ENCODE measurements around the gene MDH2.
"Not testable (repeated sequence)": the region's sequence is repeated elsewhere in the genome, so short reads cannot be mapped to it uniquely, and the experiment has no call there.

Gene MDH2

GRCh38 chr7:76047811-76048667 lies at the start of gene MDH2, which contains the start of gene STYXL1:
Gene MDH2 (plus strand): TSS chr7:76048106. CDS start chr7:76048161, 55 bp downstream.
Gene STYXL1 (minus strand): TSS chr7:76048000. CDS start chr7:76030523, 17,477 bp downstream.
- DNase-seq, result peak; percentile 79

- no peak for DNase-seq
These were observed 47.3 kb upstream of the MDH2 start for GRCh38 chr7:76000566-76000965.

- no peak for DNase-seq
These were observed 45.8 kb upstream of the MDH2 start for GRCh38 chr7:76002139-76002538.

GRCh38 chr7:76002822-76003221 lies 45.1 kb upstream of the MDH2 start:
- DNase-seq, result no peak

- DNase-seq, result no peak
These were observed 44.6 kb upstream of the MDH2 start for GRCh38 chr7:76003351-76003750.

- not testable (repeated sequence) for DNase-seq
These were observed 42.9 kb upstream of the MDH2 start for GRCh38 chr7:76005004-76005403.

- DNase-seq, result no peak
These were observed 39.7 kb upstream of the MDH2 start for GRCh38 chr7:76008156-76008687.

GRCh38 chr7:76009672-76010600 lies 38.0 kb upstream of the MDH2 start:
- no peak for DNase-seq

- DNase-seq, result no peak
These were observed 36.5 kb upstream of the MDH2 start for GRCh38 chr7:76011442-76011861.

GRCh38 chr7:76016191-76016947 lies 31.5 kb upstream of the MDH2 start:
- DNase-seq, result no peak

GRCh38 chr7:76018520-76018919 lies 29.4 kb upstream of the MDH2 start:
- not testable (repeated sequence) for DNase-seq

- DNase-seq, result peak; percentile 17
These were observed 27.7 kb upstream of the MDH2 start for GRCh38 chr7:76020031-76020714.

GRCh38 chr7:76022026-76022780 lies 25.7 kb upstream of the MDH2 start:
- no peak for DNase-seq

GRCh38 chr7:76023002-76023401 lies 24.9 kb upstream of the MDH2 start:
- DNase-seq, result no peak

GRCh38 chr7:76029682-76030081 lies 18.2 kb upstream of the MDH2 start:
- peak; percentile 30 for DNase-seq

GRCh38 chr7:76031964-76032363 lies 15.9 kb upstream of the MDH2 start:
- DNase-seq, result no peak

- DNase-seq, result no peak
These were observed 10.6 kb upstream of the MDH2 start for GRCh38 chr7:76037310-76037709.

GRCh38 chr7:76040126-76040525 lies 7.8 kb upstream of the MDH2 start:
- no peak for DNase-seq

GRCh38 chr7:76044375-76044865 lies 3.5 kb upstream of the MDH2 start:
- DNase-seq, result no peak

- DNase-seq, result no peak
These were observed 548 bp upstream of the MDH2 start for GRCh38 chr7:76047305-76047810.

GRCh38 chr7:76048668-76048988 lies 722 bp downstream of the MDH2 start:
- DNase-seq, result peak; percentile 10

All from NCI-H2081 treated with DMSO at 0.1 percent for 48 hours (cell line).